Ovary (tissue), 3 donors: ENCODE data around the gene SLC41A1.

Source experiments
- EP300 ChIP-seq: sonication (generic); formaldehyde crosslinking; IDR thresholded peaks from one replicate; pipeline ENCODE4 v1.6.1; 2017; ENCODE audit warnings: antibody characterized with exemption
- POLR2A ChIP-seq: fragments of 450-650 bp; IDR thresholded peaks from one replicate; pipeline ENCODE4 v1.6.1; 2017; ENCODE audit warnings: antibody characterized with exemption, mild to moderate bottlenecking, moderate library complexity
- TF ChIP-seq, protein P1 (sequence below), 3 donors: fragments of 450-650 bp in 2 of 3; fragments of 200-600 bp in 1 of 3; IDR thresholded peaks; one replicate each; pipeline versions ENCODE4 v1.5.1 to v1.8.0; 2016 to 2022; ENCODE audit warnings: antibody characterized with exemption in 3 of 3, mild to moderate bottlenecking in 1 of 3
- donor health status: DM: no; HTN: no; CAD: no.

DNA sequence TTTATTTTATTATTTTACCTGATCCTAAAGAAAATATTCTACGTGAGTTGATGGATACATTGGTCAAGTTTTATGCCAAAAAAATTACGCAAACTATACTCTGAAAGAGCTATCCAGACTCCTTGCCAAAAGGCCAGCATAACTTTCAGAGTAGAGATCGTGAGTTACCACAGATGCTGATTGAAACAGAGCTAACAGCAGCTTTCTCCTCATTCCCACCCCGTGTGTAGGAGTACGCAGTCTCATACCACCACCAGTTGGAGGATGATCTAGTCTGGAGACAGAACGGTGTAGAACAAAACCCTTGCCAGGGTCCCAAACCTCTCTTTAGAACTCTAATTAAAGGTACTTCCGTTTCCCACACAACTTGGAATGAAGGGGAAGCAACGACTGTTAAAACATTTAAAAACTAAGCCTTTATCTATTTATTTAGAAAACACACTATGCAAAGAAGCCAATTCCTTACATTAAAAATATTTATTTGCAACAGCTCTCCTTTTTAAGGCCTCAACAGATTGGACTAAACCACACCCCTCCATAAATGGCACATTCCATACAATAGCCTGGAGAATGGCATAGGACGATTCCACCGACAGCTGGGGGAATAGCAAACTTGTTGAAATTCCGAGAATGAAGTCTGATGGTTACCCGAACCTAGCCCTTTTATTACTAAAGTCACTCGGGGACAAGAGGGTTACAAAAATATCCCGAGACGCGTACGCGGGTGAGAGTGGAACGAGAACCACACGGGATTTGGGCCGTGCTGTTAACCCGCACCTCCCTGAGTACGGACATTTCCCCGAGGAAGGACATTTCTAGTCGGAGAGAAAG is 64.4 kb downstream of the SLC41A1 start:
- no peak for TF ChIP-seq EP300
- TF ChIP-seq, protein P1, sequence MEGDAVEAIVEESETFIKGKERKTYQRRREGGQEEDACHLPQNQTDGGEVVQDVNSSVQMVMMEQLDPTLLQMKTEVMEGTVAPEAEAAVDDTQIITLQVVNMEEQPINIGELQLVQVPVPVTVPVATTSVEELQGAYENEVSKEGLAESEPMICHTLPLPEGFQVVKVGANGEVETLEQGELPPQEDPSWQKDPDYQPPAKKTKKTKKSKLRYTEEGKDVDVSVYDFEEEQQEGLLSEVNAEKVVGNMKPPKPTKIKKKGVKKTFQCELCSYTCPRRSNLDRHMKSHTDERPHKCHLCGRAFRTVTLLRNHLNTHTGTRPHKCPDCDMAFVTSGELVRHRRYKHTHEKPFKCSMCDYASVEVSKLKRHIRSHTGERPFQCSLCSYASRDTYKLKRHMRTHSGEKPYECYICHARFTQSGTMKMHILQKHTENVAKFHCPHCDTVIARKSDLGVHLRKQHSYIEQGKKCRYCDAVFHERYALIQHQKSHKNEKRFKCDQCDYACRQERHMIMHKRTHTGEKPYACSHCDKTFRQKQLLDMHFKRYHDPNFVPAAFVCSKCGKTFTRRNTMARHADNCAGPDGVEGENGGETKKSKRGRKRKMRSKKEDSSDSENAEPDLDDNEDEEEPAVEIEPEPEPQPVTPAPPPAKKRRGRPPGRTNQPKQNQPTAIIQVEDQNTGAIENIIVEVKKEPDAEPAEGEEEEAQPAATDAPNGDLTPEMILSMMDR (IDR thresholded peaks at IDR 0.05), result no peak
- no peak for TF ChIP-seq POLR2A
